Gastroesophageal sphincter (tissue), 3 donors: Measurements from ENCODE around the gene OGFR.

Source experiments
- CTCF ChIP-seq, 4 experiments: fragments of 200-600 bp in 2 of 4; fragments of 450-650 bp in 2 of 4; sonication (generic) in 1 of 4; IDR thresholded peaks; one replicate each; pipeline ENCODE4 v1.5.1; 2017 to 2019; ENCODE audit warnings: antibody characterized with exemption in 4 of 4, mild to moderate bottlenecking in 2 of 4, moderate library complexity in 2 of 4
- POLR2A ChIP-seq, 2 donors: fragments of 450-650 bp; IDR thresholded peaks; one replicate each; pipeline ENCODE4 v1.6.1; 2017; ENCODE audit warnings: antibody characterized with exemption in 2 of 2, mild to moderate bottlenecking in 2 of 2, moderate library complexity in 1 of 2
- POLR2AphosphoS5 ChIP-seq: sonication (generic); formaldehyde crosslinking; IDR thresholded peaks from one replicate; pipeline ENCODE4 v1.6.1; 2017; ENCODE audit warnings: antibody characterized with exemption

GRCh38 chr20:62761759-62762131, 42.9 kb upstream of the OGFR start:
- TF ChIP-seq POLR2AphosphoS5 (no peak), POLR2A (IDR thresholded peaks at IDR 0.05) (no peak), CTCF (IDR thresholded peaks at IDR 0.05) (no peak)
